HG02885 (cell line): ENCODE measurements around the gene CMC1.
"Not testable (repeated sequence)": the region's sequence is repeated elsewhere in the genome, so short reads cannot be mapped to it uniquely, and the experiment has no call there.

Experiments used
- ATAC-seq: cut with Tn5 transposase; IDR thresholded peaks from one replicate; pipeline ENCODE4 v1.9.1; 2021; ENCODE audit warnings: mild to moderate bottlenecking; ENCODE audit not compliant: unreplicated experiment, poor library complexity

Gene CMC1

DNA sequence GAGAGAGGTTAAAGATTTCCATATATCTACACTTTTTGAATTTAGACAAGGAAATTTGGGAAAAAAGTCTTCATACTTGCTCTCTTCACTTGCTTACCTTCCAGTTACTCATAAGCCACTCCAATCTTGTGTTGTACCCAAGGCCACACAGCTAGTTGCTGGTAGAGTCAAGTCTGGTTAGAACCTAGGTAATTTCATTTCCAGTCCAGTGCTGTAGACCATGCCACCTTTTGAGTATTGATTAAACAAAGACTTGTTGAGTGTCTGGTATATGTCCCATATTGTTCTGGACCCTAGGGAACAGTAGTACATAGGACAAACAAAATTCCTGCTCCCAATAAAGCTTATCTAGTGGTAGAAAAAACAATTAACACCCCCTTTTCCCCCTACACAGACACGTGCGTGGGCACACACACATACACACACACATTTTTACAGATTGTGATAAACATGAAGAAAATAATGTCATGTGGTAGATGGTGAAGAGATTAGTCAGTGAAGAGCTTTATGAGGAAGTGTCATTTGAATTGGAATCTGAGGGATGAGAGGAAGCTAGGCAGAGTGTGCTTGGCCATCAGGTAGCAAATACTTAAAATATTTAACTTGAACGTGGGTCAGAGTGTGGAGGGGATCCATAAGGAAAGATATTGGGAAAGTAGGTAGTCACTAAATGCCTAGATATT, 2.1 kb downstream of the CMC1 start:
- no peak for ATAC-seq

DNA sequence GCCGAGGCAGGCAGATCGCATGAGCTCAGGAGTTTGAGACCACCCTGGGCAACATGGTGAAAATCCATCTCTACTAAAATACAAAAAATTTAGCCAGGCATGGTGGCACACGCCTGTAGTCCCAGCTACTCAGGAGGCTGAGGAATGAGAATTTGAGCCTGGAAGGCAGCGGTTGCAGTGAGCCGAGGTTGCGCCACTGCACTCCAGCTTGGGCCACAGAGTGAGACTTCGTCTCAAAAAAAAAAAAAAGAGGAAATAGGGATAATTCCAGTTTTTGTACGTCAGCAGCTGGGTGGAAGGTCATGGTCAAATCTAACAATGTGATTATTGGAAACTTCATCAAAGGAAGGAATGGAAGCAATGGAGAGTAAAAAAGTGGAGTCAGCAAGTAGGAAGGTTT, 3.1 kb downstream of the CMC1 start:
- ATAC-seq: no peak

DNA sequence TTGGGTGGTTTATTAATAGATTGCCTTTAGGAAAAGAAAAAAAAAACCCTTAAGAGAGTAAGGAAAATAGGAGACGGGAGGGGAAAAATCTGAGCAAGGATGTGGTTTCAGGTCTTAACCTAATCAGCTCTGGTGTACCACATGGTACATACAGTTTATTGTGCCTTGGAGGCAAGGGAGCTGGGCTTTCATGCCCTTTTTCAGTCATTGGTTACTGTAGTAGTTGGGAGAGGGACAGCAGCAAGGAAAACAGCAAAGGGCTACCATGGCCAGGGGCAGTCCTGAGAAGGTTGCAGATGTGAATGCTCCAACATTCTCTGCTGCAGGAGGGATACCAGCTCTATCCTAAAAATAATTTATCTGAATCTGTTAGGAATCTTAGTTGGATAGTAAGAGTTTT, 5.9 kb downstream of the CMC1 start:
- no peak for ATAC-seq

DNA sequence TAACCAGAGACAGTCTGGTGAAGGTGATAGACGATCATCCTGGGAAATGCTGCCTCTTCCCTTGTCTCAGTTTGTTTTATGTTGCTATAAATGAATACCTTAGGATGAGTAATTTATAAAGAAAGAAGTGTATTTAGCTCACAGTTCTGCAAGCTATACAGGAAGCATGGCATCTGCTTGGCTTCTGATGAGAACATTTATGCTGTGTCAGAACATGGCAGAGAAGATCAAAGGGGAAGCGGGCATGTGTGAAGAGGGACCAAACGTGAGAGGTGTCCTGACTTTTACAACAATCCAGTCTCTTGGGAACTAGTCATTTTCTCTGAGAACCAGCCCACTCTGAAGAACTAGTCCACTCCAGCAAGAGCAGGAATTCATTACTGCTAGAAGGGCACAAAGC, 9.6 kb downstream of the CMC1 start:
- peak; percentile 50 for ATAC-seq

DNA sequence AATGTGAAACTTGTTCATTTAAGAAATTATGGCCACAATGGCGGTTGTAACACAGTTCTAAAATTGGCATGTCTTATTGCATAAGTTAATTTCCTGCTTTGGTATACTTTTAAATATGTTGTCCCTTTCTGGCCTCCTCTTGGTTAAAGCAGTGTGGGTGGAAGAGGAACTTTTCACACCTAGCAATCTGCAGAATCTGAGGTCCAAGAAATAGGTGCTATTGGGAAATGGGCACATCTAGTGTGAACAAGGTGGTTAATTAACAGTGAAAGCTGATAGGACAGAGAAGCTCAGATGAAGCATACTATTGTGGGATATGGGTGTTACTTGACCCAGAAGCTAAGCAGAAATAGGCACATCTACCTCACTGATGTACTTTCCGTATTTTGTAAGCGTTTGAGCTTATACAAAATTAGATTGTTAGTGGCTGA, 10.6 kb downstream of the CMC1 start:
- ATAC-seq: no peak

DNA sequence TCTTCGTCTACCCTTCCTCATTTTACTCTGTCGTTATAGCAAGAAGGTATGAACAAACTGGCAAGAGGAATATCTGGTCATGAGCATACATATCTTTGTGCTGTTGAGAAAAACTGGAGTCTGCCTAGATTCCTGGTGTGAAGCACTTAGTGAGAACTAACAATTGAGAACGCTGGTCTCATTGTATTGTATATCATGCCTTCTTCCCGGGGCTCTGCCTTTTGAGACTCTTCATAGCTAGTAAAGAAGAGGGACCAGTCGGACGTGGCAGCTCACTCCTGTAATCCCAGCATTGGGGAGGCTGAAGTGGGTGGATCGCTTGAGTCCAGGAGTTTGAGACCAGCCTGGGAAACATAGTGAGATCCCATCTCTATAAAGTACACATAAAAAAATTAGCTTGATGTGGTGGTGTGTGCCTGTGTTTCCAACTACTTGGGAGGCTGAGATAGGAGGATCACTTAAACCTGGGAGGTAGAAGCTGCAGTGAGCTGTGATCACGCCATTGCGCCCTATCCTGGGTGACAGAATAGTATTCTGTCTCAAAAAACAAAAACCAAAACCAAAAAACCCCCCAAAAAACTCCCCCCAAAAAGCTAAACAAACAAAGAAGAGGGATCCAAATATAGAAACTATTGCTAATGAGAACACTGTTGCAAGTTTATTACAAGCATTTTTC, 11.8 kb downstream of the CMC1 start:
- ATAC-seq: no peak

DNA sequence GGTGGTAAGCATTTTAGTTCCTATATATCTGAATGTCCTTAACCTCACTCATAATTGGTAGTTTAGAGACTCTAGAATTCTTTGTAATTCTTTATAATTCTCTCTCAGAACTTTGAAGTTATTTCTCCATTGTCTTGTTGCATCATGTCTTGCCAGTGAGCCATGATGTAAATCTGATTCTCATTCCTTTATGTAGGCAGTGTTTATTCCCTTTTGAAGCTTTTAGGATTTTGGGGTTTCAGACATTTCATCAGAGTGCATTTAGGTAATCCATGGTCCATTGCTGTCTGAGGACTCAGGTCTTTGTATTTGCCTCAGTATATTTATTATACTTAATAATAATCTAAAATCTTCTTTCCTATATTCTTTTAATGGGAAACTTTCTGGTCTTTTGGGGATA, 20.6 kb downstream of the CMC1 start:
- ATAC-seq: no peak

DNA sequence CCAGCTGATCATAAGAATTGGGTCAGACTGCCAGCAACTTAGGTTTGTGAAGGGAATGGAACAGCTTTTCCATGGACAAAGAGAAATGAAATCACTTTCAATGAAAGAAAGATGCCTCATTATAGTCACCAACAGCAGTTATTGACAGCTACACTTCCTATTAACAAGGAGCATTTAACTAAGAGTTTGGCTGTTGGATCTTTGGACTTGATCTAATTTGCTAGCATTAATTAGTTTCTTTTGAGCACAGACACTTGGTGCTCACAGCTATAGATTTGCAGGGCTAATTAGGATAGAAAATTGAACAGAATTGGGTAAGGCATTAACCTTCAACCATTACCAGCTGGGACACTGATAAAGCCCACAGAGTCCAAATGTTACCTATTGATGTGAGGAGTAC, 24.2 kb downstream of the CMC1 start:
- no peak for ATAC-seq

DNA sequence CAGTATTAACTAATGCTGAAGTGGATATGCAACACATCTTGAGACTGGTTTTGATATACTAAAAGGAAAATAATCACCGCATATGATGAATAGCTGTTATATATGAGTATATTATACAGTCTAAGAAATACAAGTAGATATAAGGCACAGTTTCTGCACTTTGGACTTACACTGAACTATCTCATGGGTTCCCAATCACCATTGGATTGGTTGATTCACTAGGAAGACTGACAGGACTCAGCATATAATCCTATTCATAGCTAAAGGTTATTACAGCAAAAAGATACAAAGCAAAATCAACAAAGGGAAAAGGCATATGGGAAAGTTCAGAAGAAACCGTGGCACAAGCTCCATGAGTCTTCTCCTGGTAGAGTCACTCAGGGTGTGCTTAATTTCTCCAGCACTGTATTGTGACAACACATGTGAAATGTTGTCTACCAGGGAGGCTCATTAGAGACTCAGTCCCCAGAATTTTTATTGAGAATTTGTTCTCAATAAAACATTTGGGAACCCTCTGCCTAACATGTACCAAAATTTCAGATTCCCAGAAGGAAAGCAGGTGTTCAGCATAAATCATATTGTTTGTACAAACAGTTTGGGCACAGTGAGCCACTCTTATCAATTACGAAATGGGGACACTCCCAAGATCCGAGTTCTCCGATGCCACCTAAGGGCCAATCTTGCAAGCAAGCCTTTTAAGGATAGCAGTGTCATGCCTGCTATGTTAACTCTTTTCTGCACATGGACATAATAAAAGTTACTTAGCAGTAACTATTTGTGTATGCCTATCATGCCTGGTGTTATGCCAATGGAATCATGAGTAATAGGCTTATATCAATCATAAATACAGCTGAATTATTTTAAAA, 26.8 kb downstream of the CMC1 start:
- no peak for ATAC-seq

DNA sequence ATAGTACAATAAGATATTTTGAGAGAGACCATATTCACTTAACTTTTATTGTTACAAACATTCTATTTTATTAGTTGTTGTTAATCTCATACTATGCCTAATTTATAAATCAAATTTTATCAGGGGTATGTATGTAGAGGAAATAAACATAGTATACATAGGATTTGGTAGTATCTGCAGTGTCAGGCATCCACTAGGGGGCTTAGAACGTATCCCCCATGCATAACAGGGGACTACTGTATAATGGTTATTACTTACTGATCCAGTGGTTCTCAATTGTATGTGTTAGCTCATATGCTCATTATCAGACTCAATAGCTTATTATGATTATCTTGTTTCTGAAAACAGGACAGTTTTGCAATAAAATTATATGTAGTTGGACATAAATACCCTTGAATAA, 27.6 kb downstream of the CMC1 start:
- ATAC-seq: peak; percentile 51

DNA sequence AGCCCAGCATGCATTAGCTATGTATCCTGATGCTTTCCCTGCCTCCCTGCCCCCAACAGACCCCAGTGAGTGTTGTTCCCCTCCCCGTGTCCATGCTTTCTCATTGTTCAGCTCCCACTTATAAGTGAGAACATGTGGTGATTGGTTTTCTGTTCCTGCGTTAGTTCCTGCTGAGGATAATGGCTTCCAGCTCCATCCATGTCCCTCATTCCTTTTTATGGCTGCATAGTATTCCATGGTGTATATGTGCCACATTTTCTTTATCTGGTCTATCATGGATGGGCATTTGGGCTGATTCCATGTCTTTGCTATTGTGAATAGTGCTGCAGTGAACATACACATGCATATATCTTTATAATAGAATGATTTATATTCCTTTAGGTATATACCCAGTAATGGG, 28.5 kb downstream of the CMC1 start:
- ATAC-seq: not testable (repeated sequence)

DNA sequence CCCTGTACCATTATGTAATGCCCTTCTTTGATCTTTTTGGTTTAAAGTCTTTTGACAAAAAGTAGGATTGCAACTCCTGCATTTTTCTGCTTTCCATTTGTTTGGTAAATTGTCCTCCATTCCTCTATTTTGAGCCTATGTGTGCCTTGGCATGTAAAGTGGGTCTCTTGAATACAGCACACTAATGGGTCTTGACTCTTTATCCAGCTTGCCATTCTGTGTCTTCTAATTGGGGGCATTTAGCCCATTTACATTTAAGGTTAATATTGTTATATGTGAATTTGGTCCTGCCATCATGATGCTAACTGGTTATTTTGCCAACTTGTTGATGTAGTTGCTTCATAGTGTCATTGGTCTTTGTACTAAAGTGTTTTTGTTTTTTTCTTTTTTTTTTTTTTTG, 32.4 kb downstream of the CMC1 start:
- ATAC-seq: no peak

DNA sequence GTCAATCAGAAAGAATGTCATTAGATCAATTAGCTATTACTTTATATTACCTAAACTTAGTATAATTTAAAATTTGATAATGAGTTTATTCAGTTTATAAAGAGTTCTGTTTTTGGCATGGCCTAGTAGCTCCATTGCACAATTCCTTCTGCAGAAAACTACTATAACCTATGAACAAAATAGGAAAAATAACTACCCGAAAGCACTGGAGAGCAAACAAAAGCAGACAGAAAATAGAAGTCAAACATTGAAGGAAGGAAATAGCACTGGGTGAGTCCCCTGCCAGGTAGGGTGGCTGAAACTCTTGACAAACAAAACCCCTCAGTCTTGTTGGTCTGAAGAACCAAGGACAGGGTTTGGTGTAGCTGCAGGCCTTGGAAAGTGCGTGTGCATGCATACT, 37.5 kb downstream of the CMC1 start:
- no peak for ATAC-seq

DNA sequence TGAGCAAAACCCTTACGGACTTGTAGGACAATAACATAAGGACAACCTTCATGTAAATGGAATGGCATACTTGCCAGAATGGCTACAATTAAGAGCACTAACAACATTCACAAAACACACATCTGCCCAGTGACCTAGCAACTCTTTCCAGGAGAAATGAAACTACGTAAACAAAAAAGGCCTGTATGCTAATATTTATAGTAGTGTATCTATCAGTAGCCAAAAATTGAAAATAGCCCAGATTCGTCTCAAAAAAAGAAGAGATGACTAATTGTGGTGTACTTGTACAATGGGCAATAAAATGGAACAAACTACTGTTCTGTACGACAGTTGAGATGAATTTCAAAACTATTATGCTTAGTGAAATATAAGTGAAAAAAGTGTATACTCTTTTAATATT, 38.4 kb downstream of the CMC1 start:
- peak; percentile 53 for ATAC-seq

DNA sequence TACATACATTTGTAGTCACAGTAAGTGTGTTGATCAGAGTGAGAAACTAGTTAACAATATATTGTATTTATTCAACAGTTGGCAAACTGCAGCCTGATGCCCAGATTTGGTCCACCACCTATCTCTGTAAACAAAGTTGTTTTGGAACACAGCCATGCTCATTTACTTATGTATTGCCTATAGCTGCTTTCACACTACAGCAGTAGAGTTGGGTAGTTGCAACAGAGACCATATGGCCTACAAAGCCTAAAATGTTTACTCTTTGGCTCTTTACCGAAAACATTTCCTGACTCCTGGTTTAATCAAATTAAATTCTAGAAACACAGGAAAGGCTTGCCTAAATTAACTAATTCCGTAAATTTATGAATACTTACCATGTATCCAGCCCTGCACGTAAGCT, 39.4 kb downstream of the CMC1 start:
- no peak for ATAC-seq

DNA sequence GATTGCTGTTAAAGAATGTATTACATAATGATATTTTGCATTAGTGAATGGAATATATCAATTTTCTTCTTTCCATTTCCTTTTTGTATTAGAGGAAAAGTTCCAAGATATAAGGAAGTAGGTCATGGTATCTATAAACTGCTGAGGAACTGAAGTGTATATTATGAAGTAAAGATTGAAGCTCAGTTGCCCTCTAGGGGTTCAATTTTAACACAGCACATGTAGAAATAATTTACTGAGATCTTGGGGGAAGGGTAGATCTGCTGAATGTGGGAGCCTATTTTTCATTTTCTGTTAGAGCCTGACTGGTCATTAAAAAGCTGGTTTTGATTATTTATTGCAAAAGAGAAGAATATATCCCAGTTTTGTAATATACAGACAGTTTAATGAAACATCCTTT, 45.2 kb downstream of the CMC1 start:
- peak; percentile 95 for ATAC-seq

DNA sequence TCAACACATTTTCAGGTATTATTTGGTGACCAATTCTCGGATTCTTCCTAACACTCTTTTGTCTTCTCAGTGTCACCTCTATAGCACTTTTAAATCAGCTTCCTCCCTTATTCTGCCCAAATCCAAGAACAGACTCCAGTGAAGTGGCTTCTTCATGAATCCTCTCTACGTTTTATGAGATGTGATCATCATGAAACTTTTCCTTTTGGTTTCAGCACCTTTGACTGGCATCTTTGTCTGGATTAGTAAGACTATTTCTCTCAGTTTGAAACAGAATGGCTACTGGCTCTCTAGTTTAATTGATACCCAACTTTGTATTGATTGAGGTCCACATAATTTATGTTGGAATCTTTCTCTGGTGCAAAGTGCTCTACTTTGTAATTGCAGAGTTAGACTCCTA, 45.6 kb downstream of the CMC1 start:
- ATAC-seq: no peak

DNA sequence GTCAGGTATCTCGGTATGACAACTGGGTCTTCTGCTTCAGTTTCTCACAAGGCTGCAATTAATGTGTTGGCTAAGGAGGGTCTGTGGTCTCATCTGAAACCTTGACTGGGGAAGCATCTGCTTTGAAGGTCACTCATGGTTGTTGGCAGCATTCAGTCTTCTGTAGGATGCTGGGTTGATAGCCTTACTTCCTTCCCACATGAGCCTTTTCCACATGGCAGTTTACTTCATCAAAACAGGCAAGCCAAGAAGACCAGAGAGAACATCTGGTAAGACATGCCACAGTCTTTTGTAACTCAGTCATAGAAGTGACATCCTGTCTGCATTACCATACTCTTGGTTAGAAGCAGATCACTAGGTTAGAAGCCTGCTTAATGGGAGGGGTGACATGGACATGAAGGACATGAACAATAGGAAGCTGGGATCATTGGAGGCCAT, 49.5 kb downstream of the CMC1 start:
- no peak for ATAC-seq

DNA sequence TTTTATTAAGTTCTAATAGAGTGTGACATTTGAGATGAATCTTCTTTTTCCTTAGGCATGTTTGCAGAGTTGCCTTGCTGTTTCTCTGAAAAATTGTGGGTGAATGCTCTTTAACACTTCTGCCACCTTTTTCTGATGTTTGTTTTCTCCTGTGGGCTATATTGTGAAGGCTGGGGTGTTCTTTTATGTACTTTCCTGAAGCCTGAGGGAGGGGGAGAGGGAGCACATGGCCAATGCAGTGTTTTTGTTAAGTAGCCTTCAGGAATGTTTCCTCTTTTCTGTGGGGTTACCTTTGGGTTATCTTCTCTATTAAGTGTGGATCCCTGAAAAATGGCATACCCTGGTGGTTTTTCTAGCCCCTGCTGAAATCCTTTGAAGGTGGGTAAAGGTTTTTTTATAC, 50.2 kb downstream of the CMC1 start:
- no peak for ATAC-seq

DNA sequence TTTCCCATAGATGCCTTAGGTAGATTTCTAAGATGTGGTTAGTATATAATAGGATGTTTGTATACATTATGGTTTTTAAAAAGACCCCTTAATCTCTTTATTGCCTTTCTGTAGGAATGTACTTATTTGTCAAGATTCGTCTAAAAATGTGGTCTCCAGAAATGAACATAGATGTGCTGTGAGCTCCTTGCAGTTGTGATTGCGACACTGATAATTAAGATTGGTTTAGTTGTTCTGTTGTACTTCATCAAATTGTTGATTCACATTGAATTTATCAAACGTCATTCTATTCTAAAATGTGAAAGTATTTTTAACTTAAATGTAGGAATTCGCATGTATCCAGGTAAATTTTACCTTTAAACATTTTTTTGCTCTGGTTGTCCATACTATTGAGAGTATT, 51.2 kb downstream of the CMC1 start:
- ATAC-seq: no peak

DNA sequence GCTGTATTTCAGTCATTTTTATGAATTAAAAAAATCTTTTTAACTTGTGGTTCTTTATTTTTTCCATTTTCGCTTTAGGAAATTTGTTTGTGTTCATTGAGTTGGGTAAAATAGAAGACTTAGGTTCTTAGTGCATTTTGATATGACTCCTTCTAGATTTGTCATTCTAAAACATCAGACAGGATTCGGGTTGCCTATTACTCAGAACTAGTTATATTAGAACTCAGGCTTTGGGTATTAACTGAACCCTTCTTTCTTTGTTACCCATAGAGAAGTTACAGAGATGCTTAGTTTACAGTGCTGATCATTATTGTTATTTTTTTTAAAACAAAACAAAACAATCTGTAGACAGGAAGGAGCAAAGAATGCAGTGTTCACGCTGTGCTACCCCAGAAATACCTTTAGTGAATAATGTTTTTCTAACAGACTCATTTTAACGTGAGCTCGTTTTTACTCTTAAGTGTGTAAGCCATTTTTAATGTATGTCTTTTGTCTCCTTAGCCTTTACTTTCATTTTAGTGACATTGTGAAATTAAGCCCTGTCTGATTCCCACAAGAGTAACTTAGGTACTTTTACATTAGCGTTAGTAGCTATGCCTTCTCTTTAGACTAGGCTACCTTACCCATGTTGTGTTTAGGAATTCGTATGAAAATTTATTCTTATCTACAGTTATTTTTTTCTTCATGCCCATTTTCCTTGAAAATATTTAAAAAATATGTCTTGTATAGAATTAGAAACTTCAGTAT, 53.4 kb downstream of the CMC1 start:
- ATAC-seq: no peak
